ENCODE measurements around the gene PHLDA1. TPM values are rescaled to one million over a fixed set of nuclear protein-coding genes. Genes with fewer than 3 reads are reported as not detected.

PHLDA1 gene
- total and polyA plus RNA-seq, 2 donors (not counting 1 experiment from before 2014, with no cell fraction given), result 1.0 to 1.7 TPM

DNA sequence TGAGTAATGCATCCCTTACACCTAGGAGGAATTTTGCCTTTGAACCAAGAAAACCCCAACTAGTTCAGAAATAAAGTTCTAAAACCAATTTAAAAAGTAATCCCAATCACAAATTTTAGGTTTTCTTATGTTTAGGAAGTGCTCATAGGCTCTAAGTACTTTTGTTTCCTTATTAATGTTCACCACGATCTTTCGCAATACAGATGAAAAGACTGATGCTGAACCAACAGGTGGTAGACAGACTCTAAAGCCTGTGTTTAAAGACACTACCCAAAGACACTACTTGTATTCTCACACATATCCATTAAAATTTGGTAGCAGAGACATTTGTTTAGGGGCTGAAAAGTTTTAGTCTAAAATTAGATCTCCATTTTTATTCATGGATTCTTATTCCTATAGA lies 10.6 kb upstream of the PHLDA1 start:
- Mint-ChIP-seq H3K4me1 (peaks cover 2% of the 10 kb centered on the region), H3K27me3 (no peaks in the 10 kb centered on the region), H3K4me3 (no peak overlapping the region), H3K27ac (no peak overlapping the region), H3K9me3 (ENCODE audit: insufficient read depth) (no peaks in the 10 kb centered on the region)
- no peak for DNase-seq
- Histone ChIP-seq H3K4me3 (ENCODE audit: control extremely low read depth in 1 of 5, extremely low read depth in 1 of 5, insufficient read depth in 1 of 5, low read depth in 2 of 5, low read length in 4 of 5) (no peak overlapping the region), H3K4me2 (replicated peaks; ENCODE audit: low read depth, low read length, poor library complexity, severe bottlenecking) (no peak overlapping the region), H4K20me1 (ENCODE audit: control insufficient read depth, insufficient read depth, low read length, poor library complexity, severe bottlenecking) (no peaks in the 10 kb centered on the region), H2AFZ (ENCODE audit: insufficient read depth, low read depth, low read length, poor library complexity, severe bottlenecking) (no peak overlapping the region), H3K9ac (ENCODE audit: low read length) (no peak overlapping the region), H3K27ac (ENCODE audit: low read length in 2 of 2) (no peak overlapping the region), H3K4me1 (ENCODE audit: control insufficient read depth in 2 of 2, insufficient read depth in 2 of 2, low read length in 2 of 2) (no peaks in the 10 kb centered on the region), H3K36me3 (replicated peaks in 1 of 2; ENCODE audit: control extremely low read depth in 1 of 2, control insufficient read depth in 1 of 2, extremely low read depth in 1 of 2, insufficient read depth in 2 of 2, low read length in 1 of 2) (peaks cover 0 to 1% of the 10 kb centered on the region in 2 experiments), H3K27me3 (replicated peaks in 1 of 4; ENCODE audit: control extremely low read depth in 1 of 4, control insufficient read depth in 3 of 4, insufficient read depth in 4 of 4, low read length in 3 of 4) (no peaks in the 10 kb centered on the region), H3K79me2 (ENCODE audit: control insufficient read depth, insufficient read depth, low read length) (no peaks in the 10 kb centered on the region), H3K9me3 (ENCODE audit: control extremely low read depth in 1 of 3, control insufficient read depth in 2 of 3, insufficient read depth in 1 of 3, low read length in 2 of 3) (no peaks in the 10 kb centered on the region)
- no peak for TF ChIP-seq EZH2 (IDR thresholded peaks at IDR 0.05; ENCODE audit: borderline replicate concordance, insufficient read depth, low read depth, low read length, poor library complexity, severe bottlenecking)
- TF ChIP-seq, protein P1, sequence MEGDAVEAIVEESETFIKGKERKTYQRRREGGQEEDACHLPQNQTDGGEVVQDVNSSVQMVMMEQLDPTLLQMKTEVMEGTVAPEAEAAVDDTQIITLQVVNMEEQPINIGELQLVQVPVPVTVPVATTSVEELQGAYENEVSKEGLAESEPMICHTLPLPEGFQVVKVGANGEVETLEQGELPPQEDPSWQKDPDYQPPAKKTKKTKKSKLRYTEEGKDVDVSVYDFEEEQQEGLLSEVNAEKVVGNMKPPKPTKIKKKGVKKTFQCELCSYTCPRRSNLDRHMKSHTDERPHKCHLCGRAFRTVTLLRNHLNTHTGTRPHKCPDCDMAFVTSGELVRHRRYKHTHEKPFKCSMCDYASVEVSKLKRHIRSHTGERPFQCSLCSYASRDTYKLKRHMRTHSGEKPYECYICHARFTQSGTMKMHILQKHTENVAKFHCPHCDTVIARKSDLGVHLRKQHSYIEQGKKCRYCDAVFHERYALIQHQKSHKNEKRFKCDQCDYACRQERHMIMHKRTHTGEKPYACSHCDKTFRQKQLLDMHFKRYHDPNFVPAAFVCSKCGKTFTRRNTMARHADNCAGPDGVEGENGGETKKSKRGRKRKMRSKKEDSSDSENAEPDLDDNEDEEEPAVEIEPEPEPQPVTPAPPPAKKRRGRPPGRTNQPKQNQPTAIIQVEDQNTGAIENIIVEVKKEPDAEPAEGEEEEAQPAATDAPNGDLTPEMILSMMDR (IDR thresholded peaks at IDR 0.05), result no peak
- intact Hi-C loops (cut with micrococcal nuclease), result no loop called here
- ATAC-seq (ENCODE audit: low read depth), result no peak
- WGBS (ENCODE audit: insufficient coverage), result no CpG with 5 or more reads among the region's 2 CpGs
- POLR2A ChIA-PET, result no interaction called here
- CTCF ChIA-PET, result interaction anchor here (12.7 kb wide), 1 partner anchor 515 kb away, joined by 210 read pairs; no protein-coding TSS in a partner anchor

DNA sequence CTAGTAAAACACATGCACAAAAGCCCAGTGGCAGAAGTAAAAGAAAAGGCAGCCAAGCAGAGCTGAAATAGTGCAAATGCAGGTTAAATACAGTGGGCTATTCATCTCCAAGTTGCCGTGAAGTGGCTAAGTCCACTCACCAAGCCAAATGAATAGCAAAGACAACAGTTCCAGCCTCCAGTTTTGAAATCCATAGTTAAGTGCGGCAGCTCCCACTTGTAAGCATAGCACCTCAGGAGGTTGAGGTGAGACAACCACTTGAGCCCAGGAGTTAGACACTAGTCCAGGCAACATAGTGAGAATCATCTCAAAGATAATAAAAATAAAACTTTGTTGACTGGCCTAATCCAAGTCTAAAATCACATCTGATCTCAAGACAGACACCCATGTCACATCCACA lies 9.8 kb upstream of the PHLDA1 start:
- 89% methylated on average over 1 of the region's 2 CpGs for whole genome bisulfite sequencing (ENCODE audit: insufficient coverage)
- CTCF ChIA-PET, result interaction anchor here (0.6 to 12.7 kb wide), 3 partner anchors 9 to 532 kb away, joined by 3 to 210 read pairs (median 3); no protein-coding TSS in a partner anchor
- DNase-seq (no peak), ATAC-seq (ENCODE audit: low read depth) (no peak)
- Histone ChIP-seq H3K27ac (ENCODE audit: low read length in 2 of 2) (no peak overlapping the region), H3K36me3 (replicated peaks in 1 of 2; ENCODE audit: control extremely low read depth in 1 of 2, control insufficient read depth in 1 of 2, extremely low read depth in 1 of 2, insufficient read depth in 2 of 2, low read length in 1 of 2) (no peaks in the 10 kb centered on the region), H3K9me3 (ENCODE audit: control extremely low read depth in 1 of 3, control insufficient read depth in 2 of 3, insufficient read depth in 1 of 3, low read length in 2 of 3) (no peaks in the 10 kb centered on the region), H2AFZ (ENCODE audit: insufficient read depth, low read depth, low read length, poor library complexity, severe bottlenecking) (no peak overlapping the region), H4K20me1 (ENCODE audit: control insufficient read depth, insufficient read depth, low read length, poor library complexity, severe bottlenecking) (no peaks in the 10 kb centered on the region), H3K4me1 (ENCODE audit: control insufficient read depth in 2 of 2, insufficient read depth in 2 of 2, low read length in 2 of 2) (no peaks in the 10 kb centered on the region), H3K4me3 (ENCODE audit: control extremely low read depth in 1 of 5, extremely low read depth in 1 of 5, insufficient read depth in 1 of 5, low read depth in 2 of 5, low read length in 4 of 5) (no peak overlapping the region), H3K27me3 (replicated peaks in 1 of 4; ENCODE audit: control extremely low read depth in 1 of 4, control insufficient read depth in 3 of 4, insufficient read depth in 4 of 4, low read length in 3 of 4) (no peaks in the 10 kb centered on the region), H3K9ac (ENCODE audit: low read length) (no peak overlapping the region), H3K4me2 (replicated peaks; ENCODE audit: low read depth, low read length, poor library complexity, severe bottlenecking) (no peak overlapping the region), H3K79me2 (ENCODE audit: control insufficient read depth, insufficient read depth, low read length) (no peaks in the 10 kb centered on the region)
- H3K4me3 Mint-ChIP-seq, result no peak overlapping the region
- TF ChIP-seq, protein P1 (IDR thresholded peaks at IDR 0.05), result no peak
- no peak for TF ChIP-seq EZH2 (IDR thresholded peaks at IDR 0.05; ENCODE audit: borderline replicate concordance, insufficient read depth, low read depth, low read length, poor library complexity, severe bottlenecking)
- no peaks in the 10 kb centered on the region for H3K27me3 Mint-ChIP-seq
- H3K27ac Mint-ChIP-seq, result no peak overlapping the region
- intact Hi-C loops (cut with micrococcal nuclease), result no loop called here
- peaks cover 4% of the 10 kb centered on the region for H3K4me1 Mint-ChIP-seq
- no peaks in the 10 kb centered on the region for H3K9me3 Mint-ChIP-seq (ENCODE audit: insufficient read depth)
- POLR2A ChIA-PET, result no interaction called here
